Hepatic stellate cell (primary cell): Measurements from ENCODE around the gene ANKRD28.

ENCODE experiments used
- DNase-seq: peaks from one replicate; pipeline ENCODE4 v3.0.0; 2011; ENCODE audit warnings: low spot score

Gene ANKRD28

DNA sequence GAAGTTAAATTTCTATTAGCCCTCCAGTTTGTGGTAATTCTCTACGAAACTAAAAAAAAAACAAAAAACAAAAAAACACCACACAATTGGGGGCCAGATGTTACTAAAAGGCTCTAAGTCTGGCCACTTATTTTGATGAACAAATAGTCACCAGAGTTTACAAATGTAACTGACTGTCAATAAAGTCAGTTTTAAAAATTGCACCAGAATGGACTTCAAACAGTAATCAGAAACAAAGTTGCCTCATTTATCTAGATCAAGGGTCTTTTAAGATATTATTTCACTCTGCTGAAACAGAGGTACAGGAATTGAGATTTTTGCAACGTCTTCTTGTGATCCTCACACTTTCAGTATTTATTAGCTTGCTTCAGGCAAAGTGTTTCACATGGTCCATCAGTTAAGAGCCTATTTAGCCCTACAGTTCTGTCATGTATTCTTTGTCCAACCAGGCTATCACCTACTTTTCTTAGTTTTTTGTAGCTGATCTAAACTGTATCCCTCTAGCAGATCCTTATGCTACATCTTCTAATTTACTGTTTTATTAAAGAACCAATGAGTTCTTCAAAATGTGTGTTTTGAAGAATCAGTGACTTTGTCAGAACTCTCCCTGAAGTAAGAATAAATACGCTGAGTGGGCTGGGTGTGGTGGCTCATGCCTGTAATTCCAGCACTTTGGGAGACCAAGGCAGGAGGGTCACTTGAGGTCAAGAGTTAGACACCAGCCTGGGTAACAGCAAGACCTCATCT lies 74.7 kb downstream of the ANKRD28 start:
- no peak for DNase-seq

- DNase-seq = no peak
Measured at GRCh38 chr3:15716178-15716577, 81.6 kb downstream of the ANKRD28 start.

- DNase-seq = no peak
Measured at GRCh38 chr3:15714448-15714847, 83.3 kb downstream of the ANKRD28 start.

DNA sequence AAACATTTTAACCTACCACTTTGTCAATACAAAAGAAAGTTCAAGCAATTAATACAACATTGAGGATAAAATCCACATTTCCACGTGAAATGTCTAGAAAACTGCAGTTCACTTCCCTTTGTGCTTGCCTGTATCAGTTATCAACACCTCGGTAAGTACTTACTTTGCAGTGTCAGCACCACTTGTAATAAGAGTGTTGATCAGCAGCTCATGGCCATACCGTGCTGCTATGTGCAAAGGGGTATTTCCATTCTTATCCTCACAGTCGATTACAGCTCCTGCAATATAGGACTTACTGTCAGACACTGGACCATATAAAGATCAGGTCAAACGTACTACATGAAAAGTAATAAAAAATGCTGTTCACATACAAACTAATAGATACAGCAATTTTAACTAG lies 84.4 kb downstream of the ANKRD28 start:
- DNase-seq = no peak

DNA sequence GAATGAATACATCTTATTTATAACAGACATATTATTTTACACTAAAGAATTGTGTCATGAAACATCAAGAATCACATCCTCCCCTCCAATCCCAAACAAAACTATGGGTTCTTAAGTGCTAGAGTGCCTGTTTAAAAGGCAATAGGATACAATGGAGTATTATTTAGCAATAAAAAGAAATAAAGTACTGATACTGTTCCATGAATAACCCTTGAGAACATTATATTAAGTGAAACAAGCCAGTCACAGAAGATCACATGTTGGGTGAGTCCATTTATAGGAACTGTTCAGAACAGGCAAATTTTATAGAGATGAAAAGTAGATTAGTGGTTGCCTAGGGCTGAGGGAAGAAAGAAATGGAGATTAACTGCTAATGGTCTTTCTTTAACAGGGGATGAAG lies 86.5 kb downstream of the ANKRD28 start:
- no peak for DNase-seq

DNA sequence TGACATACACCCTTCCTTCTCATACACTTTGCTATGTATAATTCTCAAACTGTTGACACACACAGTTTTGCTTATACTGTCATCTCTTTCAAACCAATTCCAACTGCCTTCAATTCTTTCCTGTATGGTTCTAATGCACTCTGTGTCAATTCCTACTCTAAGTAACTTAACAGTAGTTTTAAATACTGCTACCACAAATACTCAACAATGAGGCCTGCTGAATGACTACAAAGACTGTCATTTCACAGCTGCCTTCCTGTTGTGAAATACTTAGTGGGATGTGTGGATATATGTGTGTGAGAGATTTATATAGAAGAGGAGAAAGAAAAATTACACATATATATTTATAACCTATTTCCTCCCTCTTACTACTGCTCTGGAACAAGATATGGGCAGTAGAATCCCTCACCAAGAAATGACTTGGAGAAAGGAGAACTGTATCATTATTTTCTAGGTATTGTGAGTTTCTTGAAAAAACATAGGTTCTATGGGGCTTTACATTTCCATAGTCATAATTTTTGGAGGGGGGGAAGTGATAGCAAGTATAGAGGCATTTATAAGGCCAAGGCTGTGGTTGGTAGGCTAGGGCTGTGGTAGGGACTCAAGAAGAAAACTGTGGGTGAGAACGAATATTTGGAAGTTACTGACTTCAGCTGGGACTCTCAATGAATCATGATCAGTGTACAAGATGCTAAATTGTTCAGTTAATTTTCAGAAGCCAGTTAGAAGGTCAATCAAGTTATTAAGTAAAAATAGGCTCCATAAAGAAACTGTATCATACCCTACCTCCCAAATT lies 88.7 kb downstream of the ANKRD28 start:
- DNase-seq = no peak

GRCh38 chr3:15707779-15708178 lies 90.0 kb downstream of the ANKRD28 start:
- DNase-seq = no peak

DNA sequence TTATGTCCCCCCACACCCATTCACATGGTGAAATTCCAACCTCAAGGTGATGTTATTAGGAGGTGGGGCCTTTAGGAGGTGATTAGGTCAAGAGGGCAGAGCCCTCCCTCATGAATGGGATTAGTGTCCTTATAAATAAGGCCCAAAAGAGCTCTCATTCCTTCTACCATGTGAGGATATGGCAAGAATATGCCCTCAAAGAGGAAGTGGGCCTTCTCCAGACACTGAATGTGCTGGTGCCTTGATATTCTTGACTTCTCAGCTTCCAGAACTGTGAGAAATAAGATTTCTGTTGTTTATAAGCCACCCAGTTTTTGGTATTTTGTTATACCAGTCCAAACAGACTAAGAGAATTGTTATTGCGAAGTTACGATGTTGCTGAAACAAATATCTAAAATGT lies 94.4 kb downstream of the ANKRD28 start:
- no peak for DNase-seq

GRCh38 chr3:15694628-15695027 lies 103.2 kb downstream of the ANKRD28 start:
- no peak for DNase-seq

- no peak for DNase-seq
Measured at GRCh38 chr3:15693355-15693754, 104.4 kb downstream of the ANKRD28 start.

DNA sequence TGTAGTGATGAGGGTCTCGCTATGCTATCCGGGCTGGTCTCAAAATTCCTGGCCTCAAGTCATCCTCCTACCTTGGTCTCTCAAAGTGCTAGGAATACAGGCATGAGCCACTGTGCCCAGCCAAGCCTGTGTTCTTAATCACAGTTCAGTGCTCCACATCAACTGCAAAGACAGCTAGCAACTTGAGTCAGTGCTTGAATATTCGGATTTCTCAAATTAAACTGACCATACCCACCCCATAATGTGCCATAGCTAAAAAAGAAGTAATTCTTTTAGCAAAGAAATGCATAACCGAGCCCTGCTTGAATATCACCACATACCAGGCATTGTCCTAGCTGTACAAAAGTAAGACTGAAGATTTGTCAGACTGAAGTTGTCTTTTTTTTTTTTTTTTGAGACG lies 107.0 kb downstream of the ANKRD28 start:
- DNase-seq = no peak

- no peak for DNase-seq
Measured at GRCh38 chr3:15690230-15690629, 107.5 kb downstream of the ANKRD28 start.

DNA sequence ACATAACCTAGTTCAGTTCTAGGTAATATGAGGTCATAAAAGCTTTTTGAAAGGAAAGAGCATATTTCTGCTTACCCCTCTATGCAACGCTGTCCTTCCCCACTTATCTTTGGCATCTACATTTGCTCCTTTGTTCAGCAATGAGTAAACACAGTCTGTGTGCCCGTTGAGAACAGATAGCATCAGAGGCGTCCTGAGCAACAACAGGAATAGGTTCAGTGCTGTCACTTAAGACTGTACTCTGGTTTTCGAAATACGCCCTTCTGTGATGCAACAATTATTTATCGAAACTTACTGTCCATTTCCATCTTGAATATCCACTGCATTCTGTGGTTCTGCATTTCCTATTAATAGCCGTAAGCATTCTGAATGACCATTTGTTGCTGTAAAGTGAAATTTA lies 111.9 kb downstream of the ANKRD28 start:
- DNase-seq = no peak

DNA sequence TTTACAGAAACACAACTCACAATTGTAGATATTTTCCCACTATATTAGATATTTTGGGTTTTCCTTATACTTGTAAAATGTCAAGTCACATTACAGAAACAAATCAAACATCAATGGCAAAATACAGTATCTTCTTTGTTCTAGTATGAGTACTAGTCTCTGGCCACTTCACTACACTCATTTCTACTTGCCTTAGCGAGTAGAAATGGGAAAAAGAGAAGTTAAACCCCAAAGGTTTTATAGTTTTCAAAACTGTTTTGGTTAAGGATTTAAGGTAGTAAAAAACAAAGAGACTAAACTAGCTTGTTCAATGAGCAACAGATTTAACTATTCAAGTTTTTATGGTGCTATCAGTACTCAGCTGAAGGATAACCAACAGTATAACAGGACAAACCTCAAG lies 114.5 kb downstream of the ANKRD28 start:
- DNase-seq = no peak

GRCh38 chr3:15682561-15683185 lies 115.1 kb downstream of the ANKRD28 start:
- no peak for DNase-seq

GRCh38 chr3:15681668-15682067 lies 116.1 kb downstream of the ANKRD28 start:
- no peak for DNase-seq

GRCh38 chr3:15679306-15679705 lies 118.5 kb downstream of the ANKRD28 start:
- no peak for DNase-seq

DNA sequence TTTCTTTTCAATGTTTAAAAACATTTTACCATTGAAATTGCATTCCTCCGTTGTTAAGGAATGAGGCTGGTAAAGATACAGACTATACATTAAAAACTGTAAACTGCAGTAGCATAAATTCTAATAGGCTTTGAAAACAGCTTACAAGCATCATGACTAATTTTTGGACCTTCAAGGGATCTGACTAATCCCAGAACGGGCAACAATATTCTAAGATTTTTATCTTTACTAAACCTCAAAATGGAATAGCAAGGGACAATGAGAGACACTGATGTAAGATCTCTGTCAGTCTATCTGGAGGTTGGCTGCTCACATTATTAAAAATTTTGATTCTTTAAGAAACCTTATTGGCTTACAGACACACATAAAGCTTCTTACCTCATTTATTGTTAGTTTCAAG lies 121.5 kb downstream of the ANKRD28 start:
- no peak for DNase-seq

DNA sequence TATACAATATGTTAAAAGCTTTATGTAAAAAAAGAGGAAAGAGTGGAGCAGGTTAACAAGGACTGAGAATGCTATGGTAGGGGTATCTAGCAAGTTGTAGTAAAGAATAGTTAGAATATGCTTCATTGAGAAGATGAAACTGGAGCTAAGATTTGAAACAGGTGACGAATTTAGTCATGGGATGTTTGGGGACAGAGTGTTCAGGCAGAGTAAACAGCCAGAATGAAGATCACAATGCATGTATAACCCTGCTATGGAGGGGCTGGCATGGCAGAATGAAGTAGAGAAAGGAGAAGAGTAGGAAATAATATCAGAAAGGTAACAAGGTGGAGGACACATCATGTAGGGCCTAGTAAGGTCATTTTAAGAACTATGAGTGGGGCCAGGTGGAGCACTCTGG lies 124.2 kb downstream of the ANKRD28 start:
- DNase-seq = no peak

DNA sequence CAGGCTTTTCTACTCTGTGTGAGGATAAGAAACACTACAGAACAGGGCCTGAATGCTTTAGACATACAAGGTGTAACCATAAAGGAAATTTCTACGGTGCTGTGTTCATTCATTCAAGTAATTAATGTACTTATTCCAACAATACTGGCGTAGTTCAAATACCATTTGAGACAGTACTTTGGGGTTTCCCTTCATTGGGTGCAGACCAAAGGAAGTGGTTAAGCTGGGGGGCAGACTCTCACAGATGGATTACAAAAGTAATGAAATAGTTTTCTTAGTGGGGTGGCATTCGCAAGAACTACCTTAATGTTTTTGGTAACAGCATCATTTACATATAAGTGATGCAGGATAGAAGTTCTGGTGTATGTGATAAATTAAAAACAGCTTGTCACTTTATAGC lies 130.3 kb downstream of the ANKRD28 start:
- no peak for DNase-seq

- DNase-seq = no peak
Measured at GRCh38 chr3:15666277-15666676, 131.5 kb downstream of the ANKRD28 start.

GRCh38 chr3:15665510-15666150 lies 132.1 kb downstream of the ANKRD28 start:
- no peak for DNase-seq

- no peak for DNase-seq
Measured at GRCh38 chr3:15664144-15664543, 133.6 kb downstream of the ANKRD28 start.
